HAP-1 (cell line): ENCODE data around the gene ACSL6.

Experiments
- DNase-seq, 2 experiments: peaks; one replicate each; pipeline ENCODE4 v3.0.0-alpha.2; 2016 to 2020; ENCODE audit warnings: low spot score in 2 of 2
- H3K27me3 ChIP-seq: fragments of 250-450 bp; sonication (Bioruptor Pico); 2 replicates; pipeline ENCODE4 v1.5.1; 2020; ENCODE audit warnings: low read depth, mild to moderate bottlenecking, moderate library complexity
- H3K36me3 ChIP-seq: fragments of 250-450 bp; sonication (Bioruptor Pico); replicated peaks from 2 replicates; pipeline ENCODE4 v1.5.1; 2020; ENCODE audit warnings: mild to moderate bottlenecking
- H3K4me1 ChIP-seq: fragments of 250-450 bp; sonication (Bioruptor Pico); 2 replicates; pipeline ENCODE4 v1.5.1; 2020; ENCODE audit warnings: mild to moderate bottlenecking
- H3K4me3 ChIP-seq: fragments of 250-450 bp; sonication (Bioruptor Pico); 2 replicates; pipeline ENCODE4 v1.5.1; 2020; ENCODE audit warnings: mild to moderate bottlenecking, moderate library complexity
- H3K9me3 ChIP-seq: fragments of 250-450 bp; sonication (Bioruptor Pico); 2 replicates; pipeline ENCODE4 v1.5.1; 2020; ENCODE audit warnings: mild to moderate bottlenecking, moderate library complexity
- in situ Hi-C: fragments of 300-500 bp; cut with MboI; formaldehyde crosslinking; loops from 3 replicates; pipeline ENCODE4 v1.14.3; 2020; ENCODE audit warnings: low sequenced_read_pairs, inconsistent platforms, mixed read lengths

Gene ACSL6

GRCh38 chr5:132003982-132004381 is 7.5 kb downstream of the ACSL6 start:
- no peaks in the 10 kb centered on the region for H3K36me3 ChIP-seq
- DNase-seq = no peak
- no peaks in the 10 kb centered on the region for H3K27me3 ChIP-seq
- H3K4me1 ChIP-seq = no peaks in the 10 kb centered on the region
- in situ Hi-C loops = no loop called here
- no peak overlapping the region for H3K4me3 ChIP-seq
- H3K9me3 ChIP-seq = no peaks in the 10 kb centered on the region

GRCh38 chr5:132003170-132003744 is 8.2 kb downstream of the ACSL6 start:
- Histone ChIP-seq H3K4me1 (no peaks in the 10 kb centered on the region), H3K36me3 (no peaks in the 10 kb centered on the region), H3K4me3 (no peak overlapping the region), H3K27me3 (no peaks in the 10 kb centered on the region), H3K9me3 (no peaks in the 10 kb centered on the region)
- in situ Hi-C loops = no loop called here
- peak in 1 of 2 experiments; percentile 16 for DNase-seq

- Histone ChIP-seq H3K27me3 (no peaks in the 10 kb centered on the region), H3K4me1 (no peaks in the 10 kb centered on the region), H3K4me3 (no peak overlapping the region), H3K36me3 (no peaks in the 10 kb centered on the region), H3K9me3 (no peaks in the 10 kb centered on the region)
- DNase-seq = no peak
- in situ Hi-C loops = no loop called here
Measured at GRCh38 chr5:132002757-132003156, 8.7 kb downstream of the ACSL6 start.

GRCh38 chr5:132001647-132002561 is 9.6 kb downstream of the ACSL6 start:
- H3K4me3 ChIP-seq = no peak overlapping the region

DNA sequence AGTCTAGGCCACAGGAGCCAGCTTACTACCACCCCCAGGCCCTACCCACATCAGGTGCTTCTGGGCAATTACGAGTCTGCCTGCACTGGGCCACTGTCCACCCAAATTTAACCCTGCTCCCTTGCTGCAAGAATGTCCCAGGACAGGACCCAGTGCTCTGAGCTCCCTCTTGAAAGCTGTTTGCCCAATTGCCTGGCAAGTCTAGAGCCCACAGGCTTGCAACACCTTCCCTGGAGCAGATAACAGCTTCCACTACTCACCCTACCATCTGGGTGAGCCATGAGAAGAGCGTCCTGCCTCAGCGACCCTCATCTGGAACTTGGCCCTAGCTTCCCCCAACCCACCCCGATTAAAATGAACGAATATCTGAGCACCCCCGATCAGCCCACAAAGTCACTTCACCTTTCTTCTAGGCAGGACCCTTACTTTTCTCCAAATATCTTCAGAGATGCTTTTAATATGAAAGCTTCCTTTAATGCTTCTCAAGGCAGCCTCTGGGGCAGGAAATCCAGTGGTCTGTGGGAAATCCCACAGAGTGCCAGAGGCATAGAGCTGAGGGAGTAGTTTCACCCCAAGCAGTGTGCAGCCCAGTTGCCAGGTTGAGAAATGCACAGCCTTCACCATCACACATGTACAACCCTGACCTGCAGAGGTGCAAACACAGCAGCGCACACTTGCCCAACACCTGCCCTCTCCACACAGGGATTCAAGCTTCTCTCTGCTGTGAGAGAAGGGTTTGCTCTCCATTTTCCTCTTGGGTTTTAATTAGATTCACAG is 10.6 kb downstream of the ACSL6 start:
- no peaks in the 10 kb centered on the region for H3K9me3 ChIP-seq
- no peak for DNase-seq
- no peaks in the 10 kb centered on the region for H3K36me3 ChIP-seq
- H3K4me3 ChIP-seq = no peak overlapping the region
- in situ Hi-C loops = no loop called here
- no peaks in the 10 kb centered on the region for H3K27me3 ChIP-seq
- H3K4me1 ChIP-seq = no peaks in the 10 kb centered on the region

More at GRCh38 chr5:132001647-132002561, 9.6 kb downstream of the ACSL6 start:
- DNase-seq = no peak
- H3K4me1 ChIP-seq = no peaks in the 10 kb centered on the region
- in situ Hi-C loops = no loop called here
- H3K27me3 ChIP-seq = no peaks in the 10 kb centered on the region
- no peaks in the 10 kb centered on the region for H3K9me3 ChIP-seq
- H3K36me3 ChIP-seq = no peaks in the 10 kb centered on the region

- no peaks in the 10 kb centered on the region for H3K4me1 ChIP-seq
- in situ Hi-C loops = no loop called here
Measured at GRCh38 chr5:132000241-132000490, 11.3 kb downstream of the ACSL6 start.

GRCh38 chr5:131999441-132000240 is 11.8 kb downstream of the ACSL6 start:
- Histone ChIP-seq H3K9me3 (no peaks in the 10 kb centered on the region), H3K27me3 (no peaks in the 10 kb centered on the region), H3K4me1 (no peaks in the 10 kb centered on the region), H3K36me3 (no peaks in the 10 kb centered on the region), H3K4me3 (no peak overlapping the region)
- in situ Hi-C loops = no loop called here
- DNase-seq = no peak

More at GRCh38 chr5:132000241-132000490, 11.3 kb downstream of the ACSL6 start:
- Histone ChIP-seq H3K36me3 (no peaks in the 10 kb centered on the region), H3K27me3 (no peaks in the 10 kb centered on the region), H3K9me3 (no peaks in the 10 kb centered on the region), H3K4me3 (no peak overlapping the region)
- DNase-seq = no peak

DNA sequence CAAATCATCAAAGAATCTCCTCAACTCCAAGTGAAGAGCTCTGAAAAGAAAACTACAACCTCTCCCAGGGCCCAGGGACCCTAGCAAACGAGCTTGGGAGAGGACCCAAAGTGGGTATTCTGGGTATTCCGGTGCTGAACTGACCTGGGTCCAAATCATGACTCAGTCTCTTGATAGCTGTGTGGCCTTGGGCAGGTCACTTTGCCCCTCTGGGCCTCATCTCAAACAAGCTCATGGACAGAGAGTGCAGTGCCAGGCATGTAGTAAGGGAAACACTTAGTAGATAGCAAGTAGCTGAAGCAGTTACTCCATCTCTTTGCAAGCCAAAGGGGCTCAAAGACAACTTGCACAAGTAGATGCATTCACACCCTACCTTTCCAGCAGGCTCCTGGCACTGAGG is 12.4 kb downstream of the ACSL6 start:
- H3K36me3 ChIP-seq = no peaks in the 10 kb centered on the region
- no peaks in the 10 kb centered on the region for H3K27me3 ChIP-seq
- H3K4me3 ChIP-seq = no peak overlapping the region
- no peaks in the 10 kb centered on the region for H3K9me3 ChIP-seq
- no peak for DNase-seq
- no peaks in the 10 kb centered on the region for H3K4me1 ChIP-seq
- in situ Hi-C loops = no loop called here

- Histone ChIP-seq H3K4me1 (no peaks in the 10 kb centered on the region), H3K27me3 (no peaks in the 10 kb centered on the region), H3K9me3 (no peaks in the 10 kb centered on the region), H3K36me3 (no peaks in the 10 kb centered on the region), H3K4me3 (no peak overlapping the region)
- no peak for DNase-seq
- in situ Hi-C loops = no loop called here
Measured at GRCh38 chr5:131998431-131999040, 12.9 kb downstream of the ACSL6 start.

DNA sequence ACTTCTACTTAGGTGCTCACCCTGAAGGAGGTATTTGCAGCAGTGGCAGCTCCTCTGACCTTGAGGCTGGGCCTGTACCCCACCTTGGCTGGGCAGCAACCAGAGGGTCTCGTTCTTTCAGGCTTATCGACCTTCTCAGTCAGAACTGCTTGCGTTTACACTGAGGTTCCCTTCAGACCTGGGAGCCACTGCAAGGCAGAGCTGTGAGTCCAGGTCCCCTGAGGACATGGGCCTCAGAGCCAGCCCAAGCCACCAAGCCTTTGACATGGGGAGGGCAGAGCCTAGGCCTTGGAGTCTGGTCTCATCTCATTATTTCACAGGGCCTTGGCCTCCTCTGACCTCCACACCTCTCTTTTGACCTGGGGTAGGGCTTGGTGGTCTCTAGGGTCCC is 13.7 kb downstream of the ACSL6 start:
- Histone ChIP-seq H3K36me3 (no peaks in the 10 kb centered on the region), H3K9me3 (no peaks in the 10 kb centered on the region), H3K4me1 (no peaks in the 10 kb centered on the region), H3K27me3 (no peaks in the 10 kb centered on the region), H3K4me3 (no peak overlapping the region)
- no peak for DNase-seq
- in situ Hi-C loops = no loop called here

DNA sequence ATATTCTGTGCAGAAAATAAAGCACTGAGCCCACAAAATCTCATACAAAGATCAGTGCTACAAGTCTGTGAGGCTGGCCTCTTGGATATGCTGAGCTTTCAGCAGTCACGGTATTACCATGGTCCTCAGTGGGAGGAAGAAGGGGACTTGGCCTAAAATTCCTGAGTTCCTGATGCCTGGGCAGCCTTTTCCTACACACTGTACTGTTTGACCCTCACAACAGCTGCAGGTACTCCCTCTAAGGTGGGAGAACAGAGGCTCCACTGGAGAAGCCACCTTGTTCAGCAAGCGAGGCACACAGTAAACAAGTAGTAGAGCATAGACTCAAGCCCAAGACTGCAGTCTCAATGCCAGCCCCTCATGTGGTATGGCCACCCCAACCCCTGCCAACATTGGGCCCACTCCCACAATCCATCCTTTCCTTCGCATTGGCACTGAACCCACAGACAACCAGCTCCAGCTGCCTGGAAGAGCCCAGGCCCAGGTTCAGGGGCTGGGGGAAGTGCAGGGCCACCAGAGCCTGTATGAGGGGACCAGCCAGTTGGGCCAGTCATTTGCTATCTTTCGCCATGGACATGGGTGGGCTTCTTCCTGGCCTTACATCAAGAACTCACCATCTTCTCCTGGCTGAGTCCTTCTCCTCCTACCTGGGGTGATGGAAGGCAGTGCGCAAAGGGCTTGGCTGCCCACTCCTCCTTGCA is 14.3 kb downstream of the ACSL6 start:
- Histone ChIP-seq H3K27me3 (no peaks in the 10 kb centered on the region), H3K4me3 (no peak overlapping the region), H3K9me3 (no peaks in the 10 kb centered on the region), H3K36me3 (no peaks in the 10 kb centered on the region), H3K4me1 (no peaks in the 10 kb centered on the region)
- in situ Hi-C loops = no loop called here
- no peak for DNase-seq

DNA sequence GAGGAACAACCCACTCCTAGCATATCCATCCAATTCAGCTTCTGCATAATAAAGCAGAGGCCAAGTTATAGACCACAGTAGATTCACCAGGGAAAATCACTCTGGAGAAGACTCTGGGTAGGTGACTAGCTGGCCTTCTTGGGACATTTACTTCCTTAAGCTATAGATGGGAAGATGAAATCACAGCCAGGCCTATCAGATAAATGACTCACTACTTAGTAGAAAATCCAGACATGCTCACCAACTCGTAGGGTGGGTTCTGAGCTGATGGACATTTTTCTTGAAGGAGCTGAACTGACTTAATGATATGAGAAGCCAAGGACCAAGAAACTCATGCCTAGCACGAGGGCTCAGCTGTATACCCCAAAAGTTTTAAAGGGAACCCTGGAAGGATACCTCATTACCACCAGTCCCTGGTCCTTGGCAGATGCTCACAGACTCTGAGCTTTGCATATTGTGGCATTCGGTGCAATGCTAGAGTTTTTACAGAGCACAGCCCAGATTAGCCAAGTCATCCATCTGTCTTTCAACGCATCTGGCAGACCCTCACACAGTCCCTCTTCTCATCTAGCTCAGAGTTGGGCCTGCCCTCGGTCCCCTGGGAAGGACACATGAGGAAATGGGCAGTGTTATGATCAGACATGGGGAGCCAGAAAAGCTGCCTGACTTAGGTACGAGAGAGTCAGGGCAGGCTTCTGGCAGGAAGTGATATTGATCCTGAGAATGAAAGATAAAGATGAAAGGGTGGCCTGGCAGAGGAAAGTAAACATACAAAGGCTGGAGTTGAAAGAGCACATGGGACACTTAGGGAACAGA is 15.0 kb downstream of the ACSL6 start:
- Histone ChIP-seq H3K4me3 (no peak overlapping the region), H3K4me1 (no peaks in the 10 kb centered on the region), H3K36me3 (no peaks in the 10 kb centered on the region), H3K9me3 (no peaks in the 10 kb centered on the region), H3K27me3 (no peaks in the 10 kb centered on the region)
- no peak for DNase-seq
- in situ Hi-C loops = no loop called here
